ES-I3 (cell line): ENCODE data around the gene ZNF488.
A peak's percentile ranks its signal among the peaks of the same experiment; 100 is the strongest.
"Not testable (repeated sequence)": the region's sequence is repeated elsewhere in the genome, so short reads cannot be mapped to it uniquely, and the experiment has no call there.

Experiments used
- H3K36me3 ChIP-seq: 2 replicates; pipeline ENCODE4 v1.6.1; 2013; ENCODE audit warnings: mild to moderate bottlenecking, low read length, control low read depth, moderate library complexity; ENCODE audit not compliant: insufficient read depth
- H3K4me1 ChIP-seq: 2 replicates; pipeline ENCODE4 v1.6.1; 2013; ENCODE audit warnings: mild to moderate bottlenecking, control low read depth, low read length; ENCODE audit not compliant: insufficient read depth
- H3K9ac ChIP-seq: 2 replicates; pipeline ENCODE4 v1.6.1; 2013; ENCODE audit warnings: low read depth, mild to moderate bottlenecking, low read length, moderate library complexity
- H3K9me3 ChIP-seq: 2 replicates; pipeline ENCODE4 v1.6.1; 2013; ENCODE audit warnings: mild to moderate bottlenecking, low read length, moderate library complexity; ENCODE audit not compliant: control insufficient read depth, insufficient read depth

Gene ZNF488, protein sequence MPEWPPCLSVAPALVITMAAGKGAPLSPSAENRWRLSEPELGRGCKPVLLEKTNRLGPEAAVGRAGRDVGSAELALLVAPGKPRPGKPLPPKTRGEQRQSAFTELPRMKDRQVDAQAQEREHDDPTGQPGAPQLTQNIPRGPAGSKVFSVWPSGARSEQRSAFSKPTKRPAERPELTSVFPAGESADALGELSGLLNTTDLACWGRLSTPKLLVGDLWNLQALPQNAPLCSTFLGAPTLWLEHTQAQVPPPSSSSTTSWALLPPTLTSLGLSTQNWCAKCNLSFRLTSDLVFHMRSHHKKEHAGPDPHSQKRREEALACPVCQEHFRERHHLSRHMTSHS

DNA sequence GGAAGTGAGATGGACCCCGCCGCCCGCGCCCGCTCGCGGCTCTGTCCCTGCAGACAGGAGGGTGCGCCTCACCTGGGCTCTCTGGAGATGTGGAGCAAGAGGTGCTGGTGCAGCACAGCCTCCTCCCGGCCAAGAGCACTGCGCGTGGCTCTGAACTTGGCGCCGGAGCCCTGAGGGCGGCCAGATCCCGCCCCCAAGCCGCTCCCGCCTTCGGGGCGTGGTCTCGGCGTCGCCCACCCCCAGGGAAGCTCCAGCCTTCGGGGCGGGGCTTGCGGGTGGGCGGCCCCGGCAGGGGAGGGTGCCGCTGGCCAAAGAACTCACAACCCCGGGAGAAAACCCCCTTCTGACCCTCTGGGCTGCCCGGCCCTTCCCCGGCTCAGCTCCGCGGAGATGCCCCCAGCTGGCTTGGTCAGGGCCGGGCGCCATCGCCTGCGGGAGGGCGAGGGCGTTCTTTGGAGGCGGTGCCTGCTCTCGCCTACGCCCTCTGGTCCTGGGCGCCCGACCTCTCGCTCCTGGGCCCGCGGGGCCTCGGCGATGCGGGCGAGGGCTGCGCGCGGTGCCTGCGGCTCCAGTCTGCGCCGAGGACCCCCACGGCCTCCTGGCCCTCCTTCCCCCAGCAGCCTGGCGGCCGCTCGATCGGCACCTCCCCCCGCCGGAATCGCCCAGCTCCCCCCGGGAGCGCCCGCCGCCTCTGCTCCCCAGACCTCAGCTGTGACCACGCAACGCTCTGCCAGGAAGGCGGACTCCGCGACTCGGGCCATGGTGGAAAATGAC lies at the start of gene ZNF488:
Gene ZNF488, minus strand, starts transcription at position 146 of the 774 bp plus-strand sequence. CDS start 15,464 bp downstream, outside the sequence.
- H3K4me1 ChIP-seq, result no peaks in the 10 kb centered on the region; the same call in 1 of the 2 replicates
- H3K9me3 ChIP-seq, result peaks cover 15% of the 10 kb centered on the region
- peak within 1 kb of the TSS; percentile 64 for H3K9ac ChIP-seq
- H3K36me3 ChIP-seq, result no peaks in the 10 kb centered on the region

DNA sequence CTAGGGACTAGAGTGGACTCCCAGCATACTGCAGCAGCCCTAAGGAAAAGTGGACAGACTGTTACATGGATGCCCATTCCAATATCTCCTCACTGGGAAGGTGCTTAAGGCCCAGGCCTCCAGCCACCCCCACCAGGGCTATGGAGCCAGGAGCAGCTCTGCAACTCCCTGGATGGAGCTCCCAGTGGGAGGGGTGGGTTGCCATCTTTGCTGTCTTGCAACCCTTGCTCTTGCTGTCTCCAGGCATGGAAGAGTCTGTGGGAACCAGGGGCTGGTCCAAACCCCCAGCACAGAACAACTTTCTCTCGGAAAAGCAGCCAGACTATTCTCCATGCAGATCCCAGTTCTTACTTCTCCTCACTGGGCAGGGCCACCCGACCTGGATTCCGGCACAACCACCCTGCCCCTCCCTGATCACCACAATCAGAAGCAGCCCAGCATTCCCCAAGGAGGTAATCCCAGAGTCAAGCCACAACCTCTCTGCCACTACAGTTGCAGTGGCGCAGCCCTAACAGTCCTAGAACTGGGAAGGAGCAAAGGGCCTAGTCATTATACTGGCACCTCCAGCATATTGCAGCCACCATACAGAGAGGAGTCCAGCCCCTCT lies 41.8 kb upstream of the ZNF488 start:
- Histone ChIP-seq H3K9me3 (no peaks in the 10 kb centered on the region), H3K36me3 (no peaks in the 10 kb centered on the region), H3K4me1 (peaks cover 4% of the 10 kb centered on the region; the same call in 1 of the 2 replicates), H3K9ac (no peak overlapping the region)

DNA sequence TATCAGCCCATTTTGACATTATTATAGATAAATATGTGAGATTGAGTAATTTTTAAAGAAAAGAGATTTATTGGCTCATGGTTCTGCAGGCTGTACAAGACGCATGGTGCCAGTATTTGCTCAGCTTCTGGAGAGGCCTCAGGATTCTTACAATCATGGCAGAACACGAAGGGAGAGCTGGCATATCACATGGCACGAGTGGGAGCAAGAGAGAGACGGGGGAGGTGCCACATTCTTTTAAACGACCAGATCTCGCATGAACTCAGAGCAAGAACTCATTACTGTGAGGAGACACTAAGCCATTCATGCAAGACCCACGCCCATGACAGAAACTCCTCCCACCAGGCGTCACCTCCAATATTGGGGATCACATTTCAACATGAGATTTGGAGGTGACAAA lies 40.1 kb upstream of the ZNF488 start:
- Histone ChIP-seq H3K9ac (no peak overlapping the region), H3K4me1 (peaks cover 9% of the 10 kb centered on the region; the same call in 1 of the 2 replicates), H3K9me3 (no peaks in the 10 kb centered on the region), H3K36me3 (no peaks in the 10 kb centered on the region)

- Histone ChIP-seq H3K4me1 (peaks cover 9% of the 10 kb centered on the region; the same call in 1 of the 2 replicates), H3K36me3 (no peaks in the 10 kb centered on the region), H3K9me3 (no peaks in the 10 kb centered on the region), H3K9ac (no peak overlapping the region)
Measured at GRCh38 chr10:47423476-47423875, 39.4 kb upstream of the ZNF488 start.

DNA sequence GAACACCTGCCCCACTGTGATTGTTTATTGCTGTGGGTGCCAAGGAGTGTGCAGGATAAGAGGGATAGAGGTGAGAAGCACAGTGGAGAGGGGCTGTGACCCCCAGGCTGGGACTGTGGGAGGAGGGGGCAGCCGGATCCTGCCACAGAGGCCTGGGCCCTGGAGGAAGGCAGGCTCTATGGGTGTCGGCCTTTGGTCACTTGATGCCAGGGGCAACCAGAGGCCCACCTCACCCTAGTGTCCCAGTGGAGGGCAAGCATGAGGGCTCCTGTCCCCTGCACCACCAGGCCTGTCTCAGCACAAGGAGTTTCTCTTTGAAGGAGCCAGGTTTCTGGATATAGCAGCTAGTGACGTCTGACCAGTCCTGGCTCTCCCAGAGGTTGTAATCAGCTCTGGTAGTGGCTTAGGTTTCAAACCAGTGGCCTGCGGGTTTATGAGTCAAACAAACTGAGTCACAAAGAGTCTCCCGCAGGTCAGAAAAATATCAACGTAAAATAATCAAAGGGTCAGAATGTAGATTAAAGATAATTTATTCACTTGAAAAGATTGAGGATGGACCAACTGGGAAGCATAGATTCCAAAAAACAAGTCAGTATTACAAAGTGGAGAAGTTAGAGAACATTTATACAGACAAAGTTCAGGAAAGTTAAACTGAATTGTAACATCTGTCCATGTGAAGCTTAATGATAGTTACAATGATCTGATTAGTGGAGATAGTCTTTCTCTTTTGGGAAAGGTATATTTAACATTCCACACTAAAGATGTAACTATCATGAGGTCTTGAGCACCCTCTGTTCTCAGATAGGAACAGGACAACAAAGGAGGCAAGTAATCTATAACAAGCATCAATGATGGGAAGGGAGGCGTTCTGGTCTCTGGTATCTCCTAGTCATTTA lies 37.2 kb upstream of the ZNF488 start:
- no peaks in the 10 kb centered on the region for H3K9me3 ChIP-seq
- peaks cover 9% of the 10 kb centered on the region; the same call in 1 of the 2 replicates for H3K4me1 ChIP-seq
- no peak overlapping the region for H3K9ac ChIP-seq
- no peaks in the 10 kb centered on the region for H3K36me3 ChIP-seq

DNA sequence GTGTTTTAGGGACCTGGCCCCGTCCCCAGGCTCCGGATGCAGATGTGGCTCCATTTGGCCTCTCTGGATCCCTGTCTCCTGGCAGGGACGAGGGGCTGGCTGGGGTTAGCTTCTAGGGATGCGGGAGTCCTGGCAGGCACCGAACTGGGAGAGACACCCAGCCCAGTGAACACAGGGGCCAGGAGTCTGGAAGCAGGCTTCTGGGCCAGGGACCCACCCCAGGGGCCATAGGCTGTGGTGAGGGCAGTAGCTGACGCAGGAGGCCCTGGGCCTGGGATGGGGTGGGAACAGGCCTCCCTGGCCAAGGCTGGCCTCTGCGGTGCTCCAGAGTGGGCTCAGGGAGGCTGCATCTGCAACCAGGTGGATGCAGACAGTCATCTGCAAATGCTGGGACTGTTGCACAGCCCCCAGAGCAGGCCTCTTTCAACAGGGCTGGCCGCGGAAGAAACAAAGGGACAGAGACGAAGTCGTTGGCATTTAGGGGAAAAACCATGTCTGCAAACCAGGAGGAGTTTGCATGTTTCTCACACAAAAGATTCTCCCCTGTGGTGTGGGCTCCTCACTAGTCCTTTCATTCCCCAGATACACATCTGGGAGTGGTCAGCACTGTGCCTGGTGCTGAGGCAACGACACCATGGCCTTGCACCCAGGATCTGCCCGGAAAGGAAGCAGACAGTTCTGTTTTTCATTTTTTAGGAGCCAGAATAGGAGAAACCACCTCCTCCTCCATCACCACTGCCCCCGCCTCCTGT lies 36.4 kb upstream of the ZNF488 start:
- Histone ChIP-seq H3K36me3 (no peaks in the 10 kb centered on the region), H3K9me3 (no peaks in the 10 kb centered on the region), H3K9ac (no peak overlapping the region), H3K4me1 (peaks cover 9% of the 10 kb centered on the region; the same call in 1 of the 2 replicates)

DNA sequence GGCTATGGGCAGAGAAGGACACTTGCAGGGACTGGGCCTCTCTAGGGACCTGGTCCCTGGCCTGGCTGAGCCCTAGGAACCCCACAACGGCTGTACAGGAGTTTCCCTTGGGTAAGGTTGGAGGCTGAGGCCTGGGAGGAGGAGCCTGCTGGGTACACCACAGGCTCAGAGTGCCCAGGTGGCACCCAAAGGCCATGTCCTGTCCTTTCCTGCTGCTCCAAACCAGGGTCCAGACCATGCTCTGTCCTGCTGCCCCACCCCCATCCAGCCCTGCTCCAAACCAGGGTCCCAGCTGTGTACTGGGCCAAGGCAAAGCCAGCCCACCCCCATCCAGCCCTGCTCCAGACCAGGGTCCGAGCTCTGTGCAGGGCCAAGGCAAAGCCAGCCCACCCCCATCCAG lies 35.3 kb upstream of the ZNF488 start:
- Histone ChIP-seq H3K36me3 (no peaks in the 10 kb centered on the region), H3K4me1 (peaks cover 9% of the 10 kb centered on the region; the same call in 1 of the 2 replicates), H3K9ac (no peak overlapping the region), H3K9me3 (no peaks in the 10 kb centered on the region)

DNA sequence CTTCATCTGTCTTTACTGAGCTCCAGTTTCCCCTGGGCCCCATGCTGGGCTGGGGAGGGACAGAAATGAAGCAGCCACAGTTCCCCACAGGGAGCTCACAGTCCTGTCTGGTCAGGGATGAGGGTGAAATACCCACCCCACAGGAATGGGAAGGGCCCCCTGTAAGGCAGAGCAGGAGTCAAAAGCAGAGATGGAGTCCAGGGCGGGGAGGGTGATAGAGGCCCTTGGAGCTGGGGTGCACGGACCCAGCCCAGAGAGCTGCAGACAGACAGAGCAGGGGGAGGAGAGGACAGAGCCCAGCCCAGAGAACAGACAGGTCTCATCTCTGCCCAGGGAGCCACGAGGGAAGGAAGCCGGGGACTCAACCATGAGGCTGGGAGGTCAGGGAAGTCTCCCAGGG lies 34.9 kb upstream of the ZNF488 start:
- H3K9ac ChIP-seq, result no peak overlapping the region
- H3K4me1 ChIP-seq, result peaks cover 9% of the 10 kb centered on the region; the same call in 1 of the 2 replicates
- no peaks in the 10 kb centered on the region for H3K36me3 ChIP-seq
- H3K9me3 ChIP-seq, result no peaks in the 10 kb centered on the region

GRCh38 chr10:47418321-47418720 lies 34.2 kb upstream of the ZNF488 start:
- no peaks in the 10 kb centered on the region for H3K36me3 ChIP-seq
- no peaks in the 10 kb centered on the region for H3K9me3 ChIP-seq
- no peak overlapping the region for H3K9ac ChIP-seq
- H3K4me1 ChIP-seq, result peaks cover 9% of the 10 kb centered on the region; the same call in 1 of the 2 replicates

DNA sequence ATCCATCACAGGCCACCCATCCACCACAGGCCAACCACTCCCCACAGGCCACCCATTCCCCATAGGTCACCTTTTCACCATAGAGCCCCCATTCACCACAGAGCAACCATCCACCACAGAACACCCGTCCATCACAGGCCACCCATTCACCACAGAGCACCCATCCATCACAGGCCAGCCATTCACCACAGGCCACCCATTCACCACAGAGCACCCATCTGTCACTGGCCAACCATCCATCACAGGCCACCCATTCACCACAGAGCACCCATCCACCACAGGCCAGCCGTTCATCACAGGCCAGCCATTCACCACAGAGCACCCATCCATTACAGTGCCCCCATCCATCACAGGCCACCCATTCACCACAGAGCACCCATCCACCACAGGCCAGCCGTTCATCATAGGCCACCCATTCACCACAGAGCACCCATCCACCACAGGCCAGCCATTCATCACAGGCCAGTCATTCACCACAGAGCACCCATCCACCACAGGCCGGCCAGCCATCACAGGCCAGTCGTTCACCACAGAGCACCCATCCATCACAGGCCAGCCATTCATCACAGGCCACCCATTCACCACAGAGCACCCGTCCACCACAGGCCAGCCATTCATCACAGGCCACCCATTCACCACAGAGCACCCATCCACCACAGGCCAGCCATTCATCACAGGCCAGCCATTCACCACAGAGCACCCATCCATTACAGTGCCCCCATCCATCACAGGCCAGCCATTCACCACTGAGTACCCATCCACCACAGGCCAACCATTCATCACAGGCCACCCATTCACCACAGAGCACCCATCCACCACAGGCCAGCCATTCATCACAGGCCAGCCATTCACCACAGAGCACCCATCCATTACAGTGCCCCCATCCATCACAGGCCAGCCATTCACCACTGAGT lies 32.5 kb upstream of the ZNF488 start:
- H3K36me3 ChIP-seq, H3K9ac ChIP-seq, H3K9me3 ChIP-seq, H3K4me1 ChIP-seq: not testable (repeated sequence)

DNA sequence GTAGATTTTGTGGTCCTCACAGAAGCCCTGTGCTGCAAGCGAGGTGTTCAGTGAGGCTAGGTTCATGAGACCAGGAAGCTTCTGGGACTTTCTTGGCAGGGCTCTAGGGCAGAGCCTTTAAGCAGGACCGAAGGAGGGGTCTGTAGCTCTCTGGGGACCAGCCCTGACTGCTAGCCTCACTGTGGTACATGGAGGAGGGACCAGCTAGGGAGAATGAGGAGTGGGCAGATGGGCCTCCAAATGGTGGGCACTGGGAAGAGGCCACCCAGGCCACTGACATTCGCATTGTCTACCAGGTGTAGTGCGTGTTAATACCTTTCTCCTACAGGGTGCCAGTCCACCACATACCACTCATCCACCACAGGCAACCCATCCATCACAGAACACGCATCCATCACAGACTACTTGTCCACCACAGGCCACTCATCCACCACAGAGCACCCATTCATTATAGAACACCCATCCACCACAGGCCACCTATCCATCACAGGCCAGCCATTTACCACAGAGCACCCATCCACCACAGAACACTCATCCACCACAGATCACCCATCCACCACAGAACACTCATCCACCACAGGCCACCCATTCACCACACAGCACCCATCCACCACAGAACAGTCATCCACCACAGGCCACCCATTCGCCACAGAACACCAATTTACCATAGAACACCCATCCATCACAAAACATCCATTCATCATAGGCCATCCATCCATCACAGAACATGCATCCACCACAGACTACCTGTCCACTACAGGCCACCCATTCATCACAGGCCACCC lies 31.6 kb upstream of the ZNF488 start:
- Histone ChIP-seq H3K36me3 (no peaks in the 10 kb centered on the region), H3K9me3 (no peaks in the 10 kb centered on the region), H3K4me1 (peaks cover 4% of the 10 kb centered on the region; the same call in 1 of the 2 replicates), H3K9ac (no peak overlapping the region)
